ENCODE data around the gene DPF3.

- TF ChIP-seq, protein P1, sequence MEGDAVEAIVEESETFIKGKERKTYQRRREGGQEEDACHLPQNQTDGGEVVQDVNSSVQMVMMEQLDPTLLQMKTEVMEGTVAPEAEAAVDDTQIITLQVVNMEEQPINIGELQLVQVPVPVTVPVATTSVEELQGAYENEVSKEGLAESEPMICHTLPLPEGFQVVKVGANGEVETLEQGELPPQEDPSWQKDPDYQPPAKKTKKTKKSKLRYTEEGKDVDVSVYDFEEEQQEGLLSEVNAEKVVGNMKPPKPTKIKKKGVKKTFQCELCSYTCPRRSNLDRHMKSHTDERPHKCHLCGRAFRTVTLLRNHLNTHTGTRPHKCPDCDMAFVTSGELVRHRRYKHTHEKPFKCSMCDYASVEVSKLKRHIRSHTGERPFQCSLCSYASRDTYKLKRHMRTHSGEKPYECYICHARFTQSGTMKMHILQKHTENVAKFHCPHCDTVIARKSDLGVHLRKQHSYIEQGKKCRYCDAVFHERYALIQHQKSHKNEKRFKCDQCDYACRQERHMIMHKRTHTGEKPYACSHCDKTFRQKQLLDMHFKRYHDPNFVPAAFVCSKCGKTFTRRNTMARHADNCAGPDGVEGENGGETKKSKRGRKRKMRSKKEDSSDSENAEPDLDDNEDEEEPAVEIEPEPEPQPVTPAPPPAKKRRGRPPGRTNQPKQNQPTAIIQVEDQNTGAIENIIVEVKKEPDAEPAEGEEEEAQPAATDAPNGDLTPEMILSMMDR (IDR thresholded peaks at IDR 0.05), result no peak
- TF ChIP-seq, protein P2, sequence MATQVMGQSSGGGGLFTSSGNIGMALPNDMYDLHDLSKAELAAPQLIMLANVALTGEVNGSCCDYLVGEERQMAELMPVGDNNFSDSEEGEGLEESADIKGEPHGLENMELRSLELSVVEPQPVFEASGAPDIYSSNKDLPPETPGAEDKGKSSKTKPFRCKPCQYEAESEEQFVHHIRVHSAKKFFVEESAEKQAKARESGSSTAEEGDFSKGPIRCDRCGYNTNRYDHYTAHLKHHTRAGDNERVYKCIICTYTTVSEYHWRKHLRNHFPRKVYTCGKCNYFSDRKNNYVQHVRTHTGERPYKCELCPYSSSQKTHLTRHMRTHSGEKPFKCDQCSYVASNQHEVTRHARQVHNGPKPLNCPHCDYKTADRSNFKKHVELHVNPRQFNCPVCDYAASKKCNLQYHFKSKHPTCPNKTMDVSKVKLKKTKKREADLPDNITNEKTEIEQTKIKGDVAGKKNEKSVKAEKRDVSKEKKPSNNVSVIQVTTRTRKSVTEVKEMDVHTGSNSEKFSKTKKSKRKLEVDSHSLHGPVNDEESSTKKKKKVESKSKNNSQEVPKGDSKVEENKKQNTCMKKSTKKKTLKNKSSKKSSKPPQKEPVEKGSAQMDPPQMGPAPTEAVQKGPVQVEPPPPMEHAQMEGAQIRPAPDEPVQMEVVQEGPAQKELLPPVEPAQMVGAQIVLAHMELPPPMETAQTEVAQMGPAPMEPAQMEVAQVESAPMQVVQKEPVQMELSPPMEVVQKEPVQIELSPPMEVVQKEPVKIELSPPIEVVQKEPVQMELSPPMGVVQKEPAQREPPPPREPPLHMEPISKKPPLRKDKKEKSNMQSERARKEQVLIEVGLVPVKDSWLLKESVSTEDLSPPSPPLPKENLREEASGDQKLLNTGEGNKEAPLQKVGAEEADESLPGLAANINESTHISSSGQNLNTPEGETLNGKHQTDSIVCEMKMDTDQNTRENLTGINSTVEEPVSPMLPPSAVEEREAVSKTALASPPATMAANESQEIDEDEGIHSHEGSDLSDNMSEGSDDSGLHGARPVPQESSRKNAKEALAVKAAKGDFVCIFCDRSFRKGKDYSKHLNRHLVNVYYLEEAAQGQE (IDR thresholded peaks at IDR 0.05), result no peak
- TF ChIP-seq, protein P3, sequence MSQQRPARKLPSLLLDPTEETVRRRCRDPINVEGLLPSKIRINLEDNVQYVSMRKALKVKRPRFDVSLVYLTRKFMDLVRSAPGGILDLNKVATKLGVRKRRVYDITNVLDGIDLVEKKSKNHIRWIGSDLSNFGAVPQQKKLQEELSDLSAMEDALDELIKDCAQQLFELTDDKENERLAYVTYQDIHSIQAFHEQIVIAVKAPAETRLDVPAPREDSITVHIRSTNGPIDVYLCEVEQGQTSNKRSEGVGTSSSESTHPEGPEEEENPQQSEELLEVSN (IDR thresholded peaks at IDR 0.05; ENCODE audit: borderline replicate concordance, low read depth), result no peak
- TF ChIP-seq JUNB (IDR thresholded peaks at IDR 0.05), result no peak
- no peak for TF ChIP-seq ZSCAN20 (CRISPR knock-in tag; IDR thresholded peaks at IDR 0.05)
- no peak for TF ChIP-seq ESRRA (IDR thresholded peaks at IDR 0.05; ENCODE audit: borderline replicate concordance, low read length)
- no peak for TF ChIP-seq CEBPB (IDR thresholded peaks at IDR 0.05)
- no peak for TF ChIP-seq POLR2A (IDR thresholded peaks at IDR 0.05; ENCODE audit: low read length)
- no peak for TF ChIP-seq HOXA7 (CRISPR knock-in tag; IDR thresholded peaks at IDR 0.05)
- no peak for TF ChIP-seq POLR2AphosphoS2 (conservative IDR thresholded peaks at IDR 0.05; ENCODE audit: low read length)
- no peak for TF ChIP-seq CBX8 (IDR thresholded peaks at IDR 0.05)
Observed at GRCh38 chr14:72737560-72737943, 156.3 kb downstream of the DPF3 start.

Data from A549 (cell line).